HG02938 (cell line): Measurements from ENCODE around the gene VWA5B1.

Source experiments
- ATAC-seq: cut with Tn5 transposase; IDR thresholded peaks from one replicate; pipeline ENCODE4 v1.9.1; 2021; ENCODE audit warnings: mild to moderate bottlenecking, moderate library complexity; ENCODE audit not compliant: unreplicated experiment

Gene VWA5B1

DNA sequence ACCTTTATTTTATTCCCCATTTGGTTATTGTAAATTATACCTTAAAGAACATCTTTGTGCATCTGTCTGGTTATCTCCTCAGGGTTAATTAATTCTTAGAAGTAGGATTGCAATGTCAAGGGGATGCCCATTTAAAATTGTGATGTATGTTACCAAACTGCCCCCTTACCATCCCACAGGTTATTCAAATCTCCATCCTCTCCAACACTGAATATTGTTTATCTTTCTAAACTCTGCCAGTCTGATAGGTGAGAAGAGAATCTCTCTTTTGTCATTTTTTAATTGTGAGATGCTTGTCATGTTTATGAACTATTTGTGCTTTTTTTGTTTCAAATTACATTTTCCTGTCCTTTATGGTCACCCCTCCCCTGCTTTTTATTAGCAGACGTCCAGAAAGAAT, 55.8 kb downstream of the VWA5B1 start:
- ATAC-seq: no peak

DNA sequence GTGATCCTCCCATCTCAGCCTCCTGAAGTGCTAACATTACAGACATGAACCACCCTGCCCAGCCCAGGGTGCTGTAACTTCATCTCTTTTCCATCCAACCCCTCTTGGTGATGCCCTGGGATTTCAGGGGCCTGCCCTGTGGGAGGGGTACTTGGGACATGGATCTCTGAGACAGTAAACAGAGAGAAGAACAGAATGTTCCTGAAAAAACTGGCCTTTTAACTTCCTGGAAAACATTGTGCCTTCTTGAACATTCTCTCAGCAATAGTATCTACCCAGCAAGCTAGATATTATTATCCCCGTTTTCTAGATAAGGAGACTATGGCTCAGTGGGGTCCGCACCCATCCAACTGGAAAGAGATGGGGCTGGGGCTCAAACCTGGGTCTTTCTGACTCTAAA, 57.0 kb downstream of the VWA5B1 start:
- no peak for ATAC-seq

DNA sequence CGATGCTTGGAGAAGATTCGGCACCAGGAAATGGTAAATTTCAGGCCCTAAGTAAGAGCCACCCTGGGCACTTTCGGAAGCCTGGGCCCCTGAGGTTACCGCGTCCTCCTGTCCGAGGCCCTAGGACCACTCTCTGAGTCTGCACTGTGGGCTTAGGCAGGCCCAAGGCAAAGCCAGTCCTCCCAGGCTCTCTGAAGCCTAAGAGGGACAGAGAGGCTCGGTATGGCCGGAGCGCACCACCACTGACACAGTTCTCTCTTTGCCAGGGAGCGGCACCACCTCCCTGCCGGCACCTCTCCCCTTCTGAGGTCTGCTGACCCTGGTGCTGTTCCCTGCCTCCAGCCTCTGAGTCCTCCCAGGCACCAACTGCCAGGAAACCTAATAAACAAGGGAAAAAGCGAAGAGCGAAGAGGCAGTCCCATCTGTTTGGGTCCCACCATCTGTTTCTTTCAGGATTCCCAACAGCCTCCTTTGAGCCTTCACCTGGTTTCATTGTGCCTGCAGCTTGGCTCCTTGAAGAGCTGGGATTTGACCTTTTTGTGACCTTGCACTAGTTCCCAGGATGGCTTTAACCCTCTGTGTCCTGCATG, 57.7 kb downstream of the VWA5B1 start:
- ATAC-seq: no peak

DNA sequence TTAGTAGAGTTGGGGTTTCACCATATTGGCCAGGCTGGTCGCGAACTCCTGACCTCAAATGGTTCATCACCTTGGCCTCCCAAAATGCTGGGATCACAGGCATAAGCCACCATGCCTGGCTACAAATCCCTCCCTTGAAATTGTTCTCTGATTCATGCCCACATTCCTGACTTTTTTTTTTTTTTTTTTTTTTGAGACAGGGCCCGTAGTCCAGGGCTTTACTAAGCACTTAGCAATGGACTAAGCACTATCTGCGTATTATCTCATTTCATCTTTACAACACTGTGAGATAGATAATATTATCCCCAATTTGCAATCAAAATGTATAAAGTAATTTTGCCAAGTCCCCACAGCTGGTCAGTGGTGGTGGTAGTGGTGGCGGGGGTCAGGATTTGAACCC, 58.9 kb downstream of the VWA5B1 start:
- ATAC-seq: no peak

DNA sequence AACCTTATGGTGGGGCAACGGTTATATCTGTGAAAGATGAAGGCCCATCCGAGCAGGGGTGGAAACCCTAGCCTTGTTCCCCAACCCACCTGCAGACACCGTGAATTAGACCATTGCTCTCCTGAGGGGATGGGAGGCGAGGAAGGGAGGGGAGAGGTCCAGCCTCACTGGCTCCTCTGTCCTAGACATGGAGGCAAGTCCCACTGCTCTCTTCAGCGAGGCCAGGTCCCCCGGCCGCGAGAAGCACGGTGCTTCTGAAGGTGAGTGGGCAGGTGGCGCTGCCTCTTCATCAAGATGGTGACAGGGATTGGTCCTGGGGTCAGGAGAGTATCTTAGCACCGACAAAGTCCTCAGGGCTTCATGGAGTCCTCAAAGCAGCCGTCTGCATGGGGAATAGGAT, 59.3 kb downstream of the VWA5B1 start:
- no peak for ATAC-seq

DNA sequence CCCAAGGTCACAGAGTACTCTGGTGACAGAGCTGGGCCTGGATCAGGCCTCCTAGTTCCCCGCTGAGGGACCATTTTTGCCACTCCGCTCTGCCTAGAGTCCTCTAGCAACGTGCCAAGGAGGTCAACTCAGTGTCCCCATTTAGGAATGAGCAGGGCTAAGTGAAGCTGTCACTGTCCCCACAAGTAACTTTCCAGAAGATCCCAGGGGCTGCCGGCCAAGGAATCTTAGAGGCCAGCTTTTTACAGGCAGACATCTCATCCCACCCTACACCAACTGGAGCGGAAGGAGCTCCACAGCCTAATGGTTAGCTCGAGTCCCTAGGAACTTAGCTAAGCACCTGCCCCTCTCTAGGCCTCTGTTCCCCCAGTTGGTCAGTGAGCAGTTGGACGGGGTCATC, 59.7 kb downstream of the VWA5B1 start:
- no peak for ATAC-seq

DNA sequence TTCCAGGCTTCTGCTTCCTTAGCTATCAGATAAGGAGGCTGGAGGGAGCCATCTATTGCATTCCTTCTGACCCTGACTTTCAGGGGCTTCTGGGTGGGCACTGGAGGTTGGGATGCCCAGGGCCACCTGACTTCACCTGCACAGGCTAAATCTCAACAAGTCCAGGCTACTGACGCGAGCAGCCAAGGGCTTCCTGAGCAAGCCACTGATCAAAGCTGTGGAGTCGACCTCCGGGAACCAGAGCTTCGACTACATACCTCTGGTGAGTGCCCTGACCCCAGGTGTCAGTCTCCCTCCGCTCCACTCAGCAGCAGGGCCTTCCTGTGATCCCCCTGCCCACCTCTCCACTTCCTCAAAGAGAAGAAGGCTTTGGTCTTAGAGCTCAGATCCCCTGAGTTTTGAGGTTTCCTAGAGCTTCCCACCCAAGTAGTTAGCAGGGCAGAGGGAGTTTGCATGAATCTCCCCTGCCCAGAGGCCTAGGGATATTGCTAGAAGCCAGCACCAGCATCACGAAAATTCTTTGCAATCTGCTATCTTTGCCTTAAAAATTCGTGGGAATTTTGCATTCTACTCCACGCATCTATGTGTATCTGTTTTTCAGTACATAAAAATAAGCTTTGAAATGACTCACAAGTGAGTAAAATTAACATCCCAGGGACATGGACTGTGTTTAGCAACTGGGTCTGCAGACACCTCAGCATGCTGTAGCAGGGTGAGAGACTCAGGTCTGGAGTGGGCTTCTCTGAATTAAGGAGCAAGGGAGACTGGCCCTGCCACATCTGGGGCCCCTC, 61.4 kb downstream of the VWA5B1 start:
- ATAC-seq: no peak

DNA sequence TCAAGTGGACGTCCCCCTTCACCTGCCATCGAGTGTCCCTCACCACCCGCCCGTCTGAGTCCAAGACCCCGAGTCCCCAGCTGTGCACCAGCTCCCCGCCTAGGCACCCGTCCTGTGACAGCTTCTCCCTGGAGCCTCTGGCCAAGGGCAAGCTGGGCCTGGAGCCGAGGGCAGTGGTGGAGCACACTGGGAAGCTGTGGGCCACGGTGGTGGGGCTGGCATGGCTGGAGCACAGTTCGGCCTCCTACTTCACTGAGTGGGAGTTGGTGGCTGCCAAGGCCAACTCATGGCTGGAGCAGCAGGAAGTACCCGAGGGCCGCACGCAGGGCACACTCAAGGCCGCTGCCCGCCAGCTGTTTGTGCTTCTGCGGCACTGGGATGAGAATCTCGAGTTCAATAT, 63.2 kb downstream of the VWA5B1 start:
- no peak for ATAC-seq

DNA sequence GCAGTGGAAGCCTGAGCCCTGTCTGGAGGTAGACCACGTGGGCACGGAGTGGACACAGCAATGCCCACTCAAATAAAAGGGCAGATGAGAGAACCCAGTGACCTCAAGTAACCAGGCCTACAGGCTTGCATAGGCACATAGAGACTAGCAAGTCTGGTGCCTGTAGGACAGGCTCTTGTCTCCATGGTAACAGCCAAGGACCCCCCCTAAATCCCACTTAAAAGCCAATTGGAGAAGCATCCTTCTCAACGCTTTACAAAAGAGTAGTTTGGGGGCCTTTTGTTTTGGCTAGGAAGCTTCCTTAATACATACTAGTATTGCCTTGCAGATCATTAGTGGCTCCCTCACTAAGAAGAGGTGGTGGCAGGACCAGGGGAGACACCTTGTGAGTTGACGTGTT, 63.9 kb downstream of the VWA5B1 start:
- ATAC-seq: no peak

DNA sequence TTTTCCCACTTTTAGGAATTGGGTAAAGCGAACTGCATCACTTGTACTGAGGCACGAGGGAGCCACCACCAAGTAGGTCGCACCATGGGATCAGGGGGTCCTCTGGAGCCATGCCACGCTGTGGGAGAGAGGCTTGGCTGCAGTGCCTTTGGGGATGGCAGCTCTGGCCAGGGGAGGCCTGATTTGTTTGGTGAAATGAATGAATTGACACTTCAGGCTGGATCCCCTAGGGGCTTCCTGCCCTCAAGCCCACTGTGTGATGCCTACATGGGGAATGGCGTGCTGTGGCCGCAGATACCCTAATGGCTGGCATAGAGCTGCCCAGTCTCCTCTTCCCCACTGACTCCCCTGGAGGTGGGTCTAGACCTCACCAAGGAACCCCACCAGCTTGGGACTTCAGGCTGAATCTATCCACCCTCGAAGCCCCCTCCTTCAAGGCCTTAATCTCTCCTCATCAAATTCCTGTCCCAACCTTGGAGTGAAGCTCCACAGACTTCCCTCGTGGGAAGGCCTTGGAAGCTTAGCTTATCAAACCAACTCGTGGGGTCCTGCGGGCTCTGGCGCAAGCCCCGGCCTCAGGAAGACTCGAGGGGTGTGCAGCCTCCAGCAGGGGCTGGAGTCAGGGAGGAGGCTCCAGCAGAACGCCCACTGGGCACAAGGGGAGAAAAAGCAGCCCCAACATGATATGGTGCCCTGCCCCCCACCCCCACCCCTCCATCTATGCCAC, 64.6 kb downstream of the VWA5B1 start:
- no peak for ATAC-seq

DNA sequence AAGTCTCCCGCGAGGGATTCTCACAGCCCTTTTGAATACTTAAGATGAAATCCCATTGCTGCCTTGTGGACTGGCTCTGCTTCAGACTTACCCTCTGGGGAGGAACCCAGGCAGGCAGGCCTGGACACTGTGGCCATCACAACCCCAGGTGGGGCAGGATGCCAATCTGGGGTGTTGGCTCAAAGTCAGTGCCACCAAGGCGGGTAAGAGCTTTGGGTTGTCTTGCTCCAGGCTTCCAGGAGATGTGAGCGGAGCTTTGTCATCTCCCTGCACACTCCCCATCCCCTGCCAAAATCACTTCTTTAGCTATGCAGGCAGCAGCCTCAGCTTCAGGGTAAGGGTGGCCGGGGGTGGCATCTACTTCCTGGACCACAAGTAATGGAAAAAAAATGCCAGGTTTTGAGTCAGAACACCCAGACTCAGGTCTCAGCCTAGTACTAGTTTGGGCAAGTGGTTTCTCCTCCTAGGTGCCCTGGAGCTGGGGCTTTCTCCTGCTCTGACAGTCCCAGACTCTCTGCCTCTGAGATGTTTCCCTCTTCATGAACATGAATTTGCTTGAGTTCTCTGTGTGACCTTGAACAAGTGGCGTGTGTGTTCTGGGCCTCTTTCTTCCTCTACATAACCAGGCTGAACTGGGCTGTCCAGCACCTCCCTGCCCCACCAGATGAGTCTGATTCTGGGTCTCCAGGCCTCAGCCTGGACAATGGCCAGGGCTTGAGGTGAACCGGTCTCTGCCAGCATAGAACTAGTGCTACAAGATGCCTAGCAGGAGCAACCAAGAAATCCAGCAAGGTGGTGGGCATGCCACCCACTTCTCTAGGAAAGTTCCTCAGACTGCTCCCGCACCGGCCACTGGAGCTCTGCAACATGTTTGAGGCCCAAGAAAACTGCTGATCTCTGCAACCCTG, 65.4 kb downstream of the VWA5B1 start:
- no peak for ATAC-seq

DNA sequence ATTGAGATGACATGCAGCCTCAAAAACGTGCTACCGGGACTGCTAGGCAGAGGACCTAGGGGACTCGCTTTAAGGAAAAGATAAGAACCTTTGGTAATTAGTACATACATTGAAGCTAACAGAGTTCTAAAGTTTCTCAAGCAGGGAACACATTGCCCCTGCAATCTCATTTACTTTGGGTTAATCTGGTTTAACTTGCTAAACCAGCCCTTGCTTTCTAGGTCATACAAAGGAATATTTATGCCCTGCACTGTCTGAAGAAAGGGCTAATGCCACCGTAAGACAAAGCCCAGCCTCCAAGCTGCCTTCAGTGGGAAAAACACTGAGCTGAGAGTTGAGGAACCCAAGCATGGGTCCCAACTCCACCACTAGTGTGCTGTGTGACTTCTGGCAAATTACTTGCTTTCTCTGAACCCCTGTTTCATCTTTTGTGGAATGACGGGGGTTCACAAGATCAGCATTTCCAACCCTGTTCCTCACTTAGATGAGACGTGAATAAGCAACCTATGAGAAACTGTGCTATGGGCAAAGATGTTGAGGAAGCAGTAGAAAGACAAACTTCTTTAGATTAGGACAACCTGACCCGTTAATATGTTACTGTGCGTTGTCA, 66.3 kb downstream of the VWA5B1 start:
- no peak for ATAC-seq

DNA sequence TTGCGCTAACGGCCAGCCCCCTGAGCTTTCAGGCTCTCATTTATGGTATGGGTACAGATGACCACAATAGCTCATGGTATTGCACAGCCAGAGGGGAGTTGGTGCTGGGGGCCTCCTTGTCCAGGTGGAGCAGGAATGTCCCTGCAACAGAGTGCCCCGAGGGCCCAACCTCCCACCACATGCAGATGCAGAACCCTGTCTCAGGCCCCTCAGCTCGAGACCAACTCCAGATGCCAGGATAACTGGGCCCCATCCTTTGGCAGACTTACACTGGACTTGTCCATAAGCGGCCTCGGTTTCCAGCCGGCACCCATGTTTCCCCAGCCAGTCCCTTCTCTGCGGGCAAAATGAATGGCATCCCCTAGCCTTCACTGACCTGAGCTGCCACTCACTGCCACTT, 67.1 kb downstream of the VWA5B1 start:
- ATAC-seq: no peak

DNA sequence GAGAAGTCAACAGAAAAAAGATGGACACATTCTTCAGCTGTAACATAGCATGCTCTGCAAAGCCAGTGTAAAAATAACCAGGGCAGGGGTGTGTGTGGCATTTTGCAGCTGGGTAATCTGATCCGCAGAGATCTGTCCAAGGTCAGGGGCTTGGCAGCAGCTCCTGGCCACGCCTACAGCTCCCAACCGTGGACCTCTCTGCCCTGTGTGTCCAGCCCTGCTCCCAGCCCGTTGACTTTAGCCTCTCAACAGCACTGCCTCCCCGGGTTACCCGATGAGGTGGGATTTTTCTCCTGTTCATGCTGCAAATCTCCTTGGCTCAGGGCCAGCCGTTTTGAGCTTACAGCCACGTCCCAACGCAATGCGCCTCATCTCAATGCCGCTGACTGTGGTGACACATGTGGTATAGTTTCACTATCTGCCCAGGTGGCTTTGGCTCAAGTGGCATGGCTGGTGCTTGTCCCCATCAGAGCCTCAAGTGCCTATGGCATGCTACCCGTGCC, 68.1 kb downstream of the VWA5B1 start:
- ATAC-seq: no peak

DNA sequence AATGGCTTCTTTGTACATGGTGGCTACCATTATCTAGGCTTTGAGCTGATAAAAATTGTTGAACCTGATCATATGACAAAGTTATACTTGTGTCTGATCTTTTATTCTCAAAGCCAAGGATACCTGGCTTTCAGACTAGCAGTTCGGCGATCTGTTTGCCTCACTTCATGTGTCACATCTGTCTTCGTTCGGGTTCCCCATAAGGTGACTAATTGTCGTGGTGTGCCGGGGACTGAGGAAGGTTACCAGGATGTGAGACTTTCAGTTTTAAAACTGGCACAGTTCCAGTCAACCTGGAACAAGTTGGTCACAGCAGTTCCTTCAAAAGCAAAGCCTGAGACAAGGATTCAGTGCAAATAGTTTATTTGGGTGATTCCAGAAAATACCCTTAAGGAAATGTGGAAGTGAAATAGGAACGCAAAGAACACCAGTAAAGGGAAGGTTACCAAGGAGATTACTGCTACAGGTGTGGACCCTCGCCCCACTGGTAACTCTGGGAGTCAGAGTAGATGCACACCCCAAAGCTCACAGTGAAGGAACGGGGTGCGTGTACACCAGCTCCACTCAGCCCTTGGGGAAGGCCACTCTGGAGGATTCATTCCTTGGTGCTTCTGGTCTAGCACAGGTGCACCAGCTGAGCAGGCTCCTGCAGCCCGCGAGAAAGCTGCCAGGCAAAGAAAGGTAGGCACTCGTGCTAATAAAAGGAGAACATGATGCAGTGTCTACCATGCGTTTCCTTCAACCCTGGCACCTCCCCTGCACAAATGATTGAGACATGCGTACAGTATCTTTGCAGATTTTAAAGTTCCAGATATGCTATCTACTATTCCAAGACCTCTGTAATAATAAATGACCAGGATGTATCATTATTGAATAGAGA, 69.0 kb downstream of the VWA5B1 start:
- no peak for ATAC-seq

DNA sequence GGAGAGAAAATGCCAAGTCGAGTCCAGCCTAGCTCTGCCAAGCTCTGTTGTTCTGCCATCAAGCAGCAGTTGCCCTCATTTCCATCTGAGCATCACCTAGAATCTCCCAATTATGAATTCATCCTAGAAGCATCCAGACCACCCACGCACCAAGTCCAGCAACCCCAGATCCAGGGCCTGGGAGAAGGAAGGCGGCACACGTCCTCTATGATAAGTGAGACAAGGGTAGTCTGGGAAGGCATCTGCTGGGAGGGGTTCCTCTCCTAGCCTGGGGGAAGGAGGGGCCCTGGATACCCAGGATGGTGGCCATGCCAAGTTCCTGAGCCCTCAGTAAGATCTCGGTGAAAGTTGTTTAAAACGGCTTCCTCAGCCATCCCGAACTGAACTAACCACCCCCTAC, 70.7 kb downstream of the VWA5B1 start:
- no peak for ATAC-seq

DNA sequence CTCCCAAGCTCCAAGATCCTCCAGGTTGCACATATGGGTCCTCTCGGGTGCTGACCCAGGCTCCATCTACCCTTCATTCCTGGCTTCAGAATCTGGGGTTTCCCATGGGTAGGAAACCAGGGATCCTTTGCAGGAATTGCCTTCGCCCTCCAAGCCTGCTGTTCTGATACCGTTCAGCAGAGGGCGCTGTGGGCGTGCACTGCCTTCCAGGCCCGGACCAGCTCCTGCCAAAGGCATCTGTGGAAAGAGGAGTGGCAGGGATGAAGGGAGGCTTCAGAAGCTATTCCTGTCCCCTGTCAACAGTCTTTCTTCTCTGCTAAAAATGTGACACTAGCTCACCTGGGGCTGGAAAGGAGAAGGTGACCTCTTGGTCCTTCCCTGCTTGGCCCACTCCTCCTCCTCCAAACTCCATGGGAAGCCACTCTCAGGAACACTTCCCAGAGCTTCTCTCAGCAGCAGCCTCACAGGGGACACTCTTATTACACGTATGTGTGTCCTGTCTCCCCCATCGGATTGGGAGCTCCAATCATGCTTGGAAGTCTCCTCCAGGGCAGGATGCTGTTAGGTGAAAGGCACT, 71.2 kb downstream of the VWA5B1 start:
- no peak for ATAC-seq

DNA sequence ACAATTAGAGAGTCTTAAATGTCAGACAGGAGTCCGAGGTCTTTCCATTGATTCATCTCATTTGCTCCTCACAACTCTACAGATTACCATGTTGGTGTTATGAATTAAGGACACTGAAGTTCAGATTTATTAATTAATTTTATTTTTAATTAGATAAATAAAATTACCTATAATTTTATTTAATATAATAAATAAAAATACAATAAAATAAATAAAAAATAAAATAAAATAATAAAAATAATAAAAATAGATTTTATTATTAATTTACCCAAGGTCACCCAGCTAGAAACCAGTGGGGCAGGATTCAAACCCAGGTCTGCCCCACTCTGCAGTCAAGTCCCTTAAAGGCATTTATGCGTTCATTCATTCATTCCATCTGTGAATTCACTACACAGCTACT, 72.2 kb downstream of the VWA5B1 start:
- no peak for ATAC-seq

DNA sequence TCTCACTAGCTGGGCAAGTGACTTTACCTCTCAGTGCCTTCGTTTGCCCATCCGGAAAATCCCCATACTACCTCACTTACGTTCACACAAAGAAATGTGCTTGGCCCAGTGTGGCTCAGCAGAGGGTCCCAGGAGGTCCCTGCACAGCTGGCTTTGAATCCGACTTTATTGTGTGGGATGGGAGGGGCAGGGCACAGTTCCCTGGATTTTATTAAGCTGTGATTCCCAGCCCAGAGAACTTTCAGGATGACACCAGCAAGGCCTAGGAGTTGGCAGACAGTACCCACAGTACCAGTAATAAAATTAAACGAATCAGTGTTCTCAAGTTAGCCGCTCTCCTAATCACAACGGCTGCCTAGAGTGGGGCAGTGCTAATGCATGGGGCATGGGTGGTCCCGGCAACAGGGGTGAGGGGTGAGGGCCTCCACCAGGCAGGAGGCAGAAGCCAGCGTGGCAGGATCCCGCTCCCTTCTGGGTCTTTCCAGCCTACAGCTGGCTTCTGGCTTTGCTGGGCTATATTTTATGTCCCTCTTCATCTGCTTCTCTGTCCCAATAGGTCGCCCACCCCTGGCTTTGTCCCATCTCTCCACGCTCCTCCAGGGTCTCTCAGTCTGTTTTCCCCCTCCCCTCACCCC, 74.9 kb downstream of the VWA5B1 start:
- ATAC-seq: no peak
